Activated CD4-positive, alpha-beta T cell treated with anti-CD3 and anti-CD28 coated beads for 36 hours (primary cell): ENCODE measurements around the gene CHAC1. TPM values are rescaled to one million over a fixed set of nuclear protein-coding genes. Genes with fewer than 3 reads are reported as not detected.
A peak's percentile ranks its signal among the peaks of the same experiment; 100 is the strongest.

ENCODE experiments used
- ATAC-seq: fragments of 200-7000 bp; cut with Tn5 transposase; one replicate; pipeline ENCODE4 v1.10.0; 2021; ENCODE audit warnings: mild to moderate bottlenecking, moderate library complexity
- CTCF ChIA-PET: fragments of 350-600 bp; sonication (Branson Sonifier 250); formaldehyde crosslinking; loops from one replicate; lab custom pipeline; 2021; ENCODE audit warnings: antibody characterized with exemption; lab: Charles Lee
- POLR2A ChIA-PET: fragments of 350-600 bp; sonication (Branson Sonifier 250); formaldehyde crosslinking; loops from one replicate; lab custom pipeline; 2021; ENCODE audit warnings: antibody characterized with exemption, inconsistent platforms; lab: Charles Lee
- DNase-seq: peaks from one replicate; pipeline ENCODE4 v3.0.0-alpha.2; 2020
- H3K27ac Mint-ChIP-seq: one replicate; pipeline ENCODE4 v1.8.0; 2021; ENCODE audit warnings: mixed read lengths
- H3K27me3 Mint-ChIP-seq: one replicate; pipeline ENCODE4 v1.8.0; 2021; ENCODE audit warnings: mixed read lengths
- H3K36me3 Mint-ChIP-seq: one replicate; pipeline ENCODE4 v1.8.0; 2021; ENCODE audit warnings: low read depth, mixed read lengths
- H3K4me1 Mint-ChIP-seq: one replicate; pipeline ENCODE4 v1.8.0; 2021; ENCODE audit warnings: mixed read lengths
- H3K4me3 Mint-ChIP-seq: one replicate; pipeline ENCODE4 v1.8.0; 2021; ENCODE audit warnings: mild to moderate bottlenecking, moderate library complexity, mixed read lengths
- H3K9me3 Mint-ChIP-seq: one replicate; pipeline ENCODE4 v1.8.0; 2021; ENCODE audit warnings: low read depth, mixed read lengths
- intact Hi-C, 2 experiments: fragments of 100-400 bp; cut with DNase I in 1 of 2; cut with micrococcal nuclease in 1 of 2; formaldehyde crosslinking; loops; one replicate each; pipeline versions ENCODE4 v1.14.2 to v1.15.1; 2022 to 2024; cut with DNase I, micrococcal nuclease
- total RNA-seq, 2 experiments: library from RNA; stranded (reverse); gene quantifications; one replicate each; pipeline ENCODE4 v1.2.3, GENCODE V29; 2021

Gene CHAC1
- total RNA-seq, 2 experiments from 2014 or later = 31.1 to 32.2 TPM

DNA sequence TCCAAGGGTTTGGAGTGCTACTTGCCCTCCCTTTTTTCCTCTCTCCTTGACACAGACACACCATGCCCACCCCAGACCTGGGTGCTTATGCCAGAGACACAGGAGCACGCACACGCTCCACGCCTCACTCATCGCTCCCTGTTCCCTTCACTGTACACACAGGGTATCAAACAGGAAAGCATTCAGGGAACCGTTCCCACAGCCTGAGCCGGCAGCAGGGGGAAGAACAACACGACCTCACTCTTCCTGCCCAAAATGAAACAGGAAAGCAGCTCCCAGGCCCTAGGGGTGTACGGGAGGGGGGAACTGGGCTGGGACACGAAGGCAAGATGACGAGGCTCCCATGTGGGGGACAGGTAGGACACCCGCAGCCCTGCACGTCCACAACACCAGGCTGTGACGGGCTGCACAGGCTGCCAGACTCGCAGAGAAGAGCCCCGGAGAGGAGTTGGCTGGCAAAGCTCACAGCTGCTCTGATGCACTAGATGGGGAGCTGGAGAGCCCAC lies 12.9 kb upstream of the CHAC1 start:
- ATAC-seq (no peak), DNase-seq (peak; percentile 43)
- no peaks in the 10 kb centered on the region for H3K36me3 Mint-ChIP-seq
- H3K4me1 Mint-ChIP-seq = peaks cover 32% of the 10 kb centered on the region
- ChIA-PET POLR2A (interaction anchor here (1.4 to 3.6 kb wide), 2 partner anchors 10 to 12 kb away, joined by 3 to 19 read pairs; partner anchors contain the start of gene CHAC1), CTCF (interaction anchor here (0.6 to 5.2 kb wide), 14 partner anchors 11 to 229 kb away, joined by 3 to 66 read pairs (median 3); partner anchors contain the start of genes CHAC1, DLL4 and VPS18)
- H3K27ac Mint-ChIP-seq = peak overlapping the region; percentile 35
- H3K4me3 Mint-ChIP-seq = peak overlapping the region; percentile 65
- intact Hi-C loops = no loop called here
- no peaks in the 10 kb centered on the region for H3K9me3 Mint-ChIP-seq
- no peaks in the 10 kb centered on the region for H3K27me3 Mint-ChIP-seq

DNA sequence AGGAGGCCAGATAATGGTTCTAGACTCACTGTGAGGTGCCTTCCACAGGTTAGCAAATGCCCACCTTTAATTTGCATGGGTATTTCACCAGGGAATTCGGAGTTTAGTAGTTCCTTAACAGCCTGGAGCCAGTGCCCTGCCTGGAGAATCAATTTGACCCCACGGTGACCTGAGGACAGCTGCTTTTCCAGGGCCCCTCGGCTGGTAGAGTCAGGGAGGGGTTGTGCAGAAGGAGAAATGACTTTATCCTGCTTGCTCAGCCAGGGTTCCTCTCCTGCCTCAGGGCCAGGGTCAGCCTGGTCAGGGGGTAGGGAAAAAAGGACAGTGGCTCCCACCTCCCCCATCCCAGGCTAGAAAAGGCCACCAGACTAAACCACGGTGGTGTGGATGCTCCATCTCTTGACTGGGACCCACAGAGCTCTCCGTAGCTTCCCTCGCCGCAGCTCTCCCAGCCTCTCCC lies 12.2 kb upstream of the CHAC1 start:
- peaks cover 36% of the 10 kb centered on the region for H3K4me1 Mint-ChIP-seq
- ATAC-seq = no peak
- no peaks in the 10 kb centered on the region for H3K36me3 Mint-ChIP-seq
- H3K27me3 Mint-ChIP-seq = no peaks in the 10 kb centered on the region
- peak overlapping the region; percentile 65 for H3K4me3 Mint-ChIP-seq
- DNase-seq = no peak
- intact Hi-C loops = loop anchor here in 1 of 2 experiments (1.0 kb wide), 1 partner anchor 47 kb away; the partner anchor contains the start of gene VPS18
- no peaks in the 10 kb centered on the region for H3K9me3 Mint-ChIP-seq
- peak overlapping the region; percentile 92 for H3K27ac Mint-ChIP-seq
- CTCF ChIA-PET = interaction anchor here (0.6 to 5.2 kb wide), 28 partner anchors 11 to 289 kb away, joined by 3 to 66 read pairs (median 4); partner anchors contain the start of genes CHAC1, DLL4 and VPS18
- POLR2A ChIA-PET = interaction anchor here (0.6 to 3.6 kb wide), 5 partner anchors 11 to 107 kb away, joined by 3 to 19 read pairs (median 4); partner anchors contain the start of gene CHAC1

DNA sequence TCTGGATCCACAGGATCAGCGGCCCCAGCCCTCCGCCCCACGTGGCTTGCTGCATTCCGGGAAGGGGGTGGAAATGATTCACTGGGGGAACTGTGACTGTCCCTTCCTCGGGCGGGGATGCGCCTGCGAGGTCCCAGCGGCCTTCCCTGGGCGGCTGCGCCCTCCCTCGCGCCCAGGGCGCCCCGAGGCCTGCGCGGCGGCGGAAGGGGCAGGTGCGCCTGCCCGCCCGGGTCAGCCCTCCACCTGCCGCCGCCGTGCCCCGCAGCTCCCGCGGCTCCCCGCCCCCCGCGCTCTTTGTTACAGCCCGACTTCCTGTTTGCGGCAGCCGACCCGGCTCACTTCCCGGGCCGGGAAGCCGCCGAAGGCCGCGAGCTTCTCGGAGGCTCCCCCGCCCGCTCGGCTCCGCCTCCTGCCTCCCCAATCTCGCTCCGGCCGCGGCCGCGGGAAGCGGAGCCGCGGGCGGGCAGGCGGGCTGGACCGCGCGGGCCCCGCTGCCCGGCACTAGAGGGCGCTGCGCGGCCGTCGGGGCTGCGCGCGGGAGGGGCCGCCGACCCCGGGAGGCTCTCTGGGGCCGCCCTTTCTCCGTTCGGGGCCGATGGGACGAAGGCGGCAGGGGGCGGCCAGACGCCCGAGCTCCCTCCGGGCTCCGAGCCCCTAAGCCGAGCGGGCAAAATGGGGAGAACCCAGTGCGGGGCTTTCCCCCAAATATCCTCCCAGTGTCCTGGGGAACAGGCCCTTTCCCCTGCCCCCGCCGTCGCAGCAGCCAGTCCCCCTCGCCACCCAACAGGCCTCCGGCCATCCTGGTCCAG lies 11.5 kb upstream of the CHAC1 start:
- ChIA-PET POLR2A (interaction anchor here (0.6 to 3.6 kb wide), 6 partner anchors 11 to 35 kb away, joined by 3 to 19 read pairs (median 5); partner anchors contain the start of gene CHAC1), CTCF (interaction anchor here (0.6 to 5.2 kb wide), 40 partner anchors 11 to 537 kb away, joined by 3 to 66 read pairs (median 4); partner anchors contain the start of genes CHAC1, CHP1, DLL4 and VPS18)
- peak; percentile 81 for DNase-seq
- Mint-ChIP-seq H3K9me3 (no peaks in the 10 kb centered on the region), H3K4me3 (peak overlapping the region; percentile 80), H3K27ac (peak overlapping the region; percentile 92), H3K27me3 (no peaks in the 10 kb centered on the region), H3K4me1 (peaks cover 39% of the 10 kb centered on the region), H3K36me3 (no peaks in the 10 kb centered on the region)
- intact Hi-C loops = loop anchor here (1.0 kb wide), 3 partner anchors 12 to 47 kb away; partner anchors contain the start of genes CHAC1 (in 2 of the 2) and VPS18 (in 1 of the 2)
- ATAC-seq = peak; percentile 82

DNA sequence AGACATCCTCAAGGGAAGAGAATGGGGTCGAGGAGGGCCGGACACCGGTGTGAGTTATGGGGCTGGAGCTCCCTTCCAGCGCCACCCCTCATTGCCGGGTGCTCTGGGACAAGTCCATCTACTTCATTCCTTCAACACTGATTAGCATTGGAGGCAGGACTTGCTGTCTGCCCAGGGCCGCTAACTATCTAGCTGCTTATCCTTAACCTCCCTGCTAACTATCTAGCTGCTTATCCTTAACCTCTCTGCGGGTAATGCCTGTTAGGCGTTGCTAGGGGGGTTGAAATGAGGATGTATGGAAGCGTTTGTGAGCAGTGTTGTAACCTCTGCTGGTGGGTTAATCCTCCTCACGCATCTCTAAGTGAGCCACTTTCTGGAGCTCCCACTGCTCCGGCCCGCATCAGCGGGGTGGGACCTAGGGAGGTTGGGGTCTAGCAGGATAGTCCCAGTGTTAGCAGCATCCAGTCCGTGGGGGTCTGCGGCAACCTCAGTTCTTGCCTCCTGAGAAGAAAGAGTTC lies 10.9 kb upstream of the CHAC1 start:
- intact Hi-C loops = loop anchor here (1.0 kb wide), 2 partner anchors 11 to 36 kb away; partner anchors contain the start of gene CHAC1 (in 2 of the 2)
- CTCF ChIA-PET = interaction anchor here (0.6 to 5.2 kb wide), 27 partner anchors 10 to 538 kb away, joined by 3 to 66 read pairs (median 4); partner anchors contain the start of genes CHAC1, CHP1, DLL4 and VPS18
- peak overlapping the region; percentile 80 for H3K4me3 Mint-ChIP-seq
- peak overlapping the region; percentile 85 for H3K27ac Mint-ChIP-seq
- H3K36me3 Mint-ChIP-seq = no peaks in the 10 kb centered on the region
- DNase-seq = no peak
- POLR2A ChIA-PET = interaction anchor here (0.8 to 3.6 kb wide), 5 partner anchors 10 to 35 kb away, joined by 3 to 19 read pairs (median 6); partner anchors contain the start of gene CHAC1
- peak; percentile 16 for ATAC-seq
- no peaks in the 10 kb centered on the region for H3K9me3 Mint-ChIP-seq
- H3K4me1 Mint-ChIP-seq = peaks cover 39% of the 10 kb centered on the region
- no peaks in the 10 kb centered on the region for H3K27me3 Mint-ChIP-seq

DNA sequence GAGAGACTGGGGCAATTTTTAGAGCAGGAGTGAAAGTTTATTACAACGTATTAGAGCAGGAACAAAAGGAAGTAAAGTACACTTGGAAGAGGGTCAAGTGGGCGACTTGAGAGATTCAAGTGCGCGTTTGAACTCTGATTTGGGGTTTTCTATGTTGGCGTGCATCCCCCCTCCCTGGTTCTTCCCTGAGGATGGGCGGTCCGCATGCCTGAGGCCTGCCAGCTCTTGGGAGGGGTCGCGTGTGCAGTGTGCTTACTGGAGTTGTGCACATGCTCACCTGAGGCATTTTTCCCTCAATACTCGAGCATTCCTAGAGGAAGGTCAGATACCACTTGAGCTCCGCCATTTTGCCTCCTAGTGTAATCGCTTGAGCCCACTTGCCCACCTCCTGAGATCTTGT lies 10.4 kb upstream of the CHAC1 start:
- Mint-ChIP-seq H3K36me3 (no peaks in the 10 kb centered on the region), H3K9me3 (no peaks in the 10 kb centered on the region), H3K4me1 (peaks cover 39% of the 10 kb centered on the region), H3K4me3 (peak overlapping the region; percentile 80), H3K27ac (peak overlapping the region; percentile 85), H3K27me3 (no peaks in the 10 kb centered on the region)
- ChIA-PET POLR2A (interaction anchor here (1.3 to 3.6 kb wide), 3 partner anchors 10 to 36 kb away, joined by 3 to 19 read pairs (median 6); partner anchors contain the start of gene CHAC1), CTCF (interaction anchor here (0.6 to 5.2 kb wide), 23 partner anchors 10 to 538 kb away, joined by 3 to 66 read pairs (median 4); partner anchors contain the start of genes CHAC1, DLL4 and VPS18)
- DNase-seq (no peak), ATAC-seq (no peak)
- intact Hi-C loops = loop anchor here (1.0 kb wide), 2 partner anchors 10 to 37 kb away; partner anchors contain the start of gene CHAC1 (in 2 of the 2)

DNA sequence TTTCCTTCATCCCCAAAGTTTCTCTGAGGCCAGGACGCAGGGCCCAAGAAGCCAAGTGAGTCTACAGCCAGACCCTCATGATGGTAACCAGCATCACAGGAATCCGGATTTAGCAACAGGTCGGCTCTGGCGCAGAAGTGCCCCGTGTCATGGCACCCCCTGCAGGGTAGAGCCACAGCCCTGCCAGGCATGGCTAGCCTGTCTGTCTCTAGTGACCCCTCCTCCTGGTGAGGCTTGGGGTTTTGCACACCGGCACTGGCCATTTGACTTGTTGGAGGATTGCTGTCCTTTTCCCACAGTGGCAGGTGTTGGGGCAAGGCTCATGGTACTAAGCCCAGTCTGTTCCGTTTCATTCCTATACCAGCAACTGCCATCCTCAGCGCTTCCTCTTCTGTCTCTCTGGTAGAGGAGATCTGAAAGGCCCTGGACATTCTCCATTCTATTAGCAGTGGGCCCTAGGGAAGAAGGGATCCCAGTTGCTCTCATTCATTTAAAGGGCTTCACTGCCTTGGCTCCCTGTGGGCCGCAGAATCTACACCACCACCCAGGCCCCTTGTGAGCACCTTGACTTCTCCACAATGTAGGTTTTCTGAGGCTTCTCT lies 9.4 kb upstream of the CHAC1 start:
- Mint-ChIP-seq H3K9me3 (no peaks in the 10 kb centered on the region), H3K27me3 (no peaks in the 10 kb centered on the region), H3K27ac (no peak overlapping the region), H3K36me3 (no peaks in the 10 kb centered on the region), H3K4me3 (no peak overlapping the region), H3K4me1 (peaks cover 39% of the 10 kb centered on the region)
- DNase-seq (no peak), ATAC-seq (no peak)
- ChIA-PET CTCF (interaction anchor here (1.0 to 5.2 kb wide), 4 partner anchors 9 to 52 kb away, joined by 3 to 66 read pairs (median 36); partner anchors contain the start of genes CHAC1 and DLL4), POLR2A (interaction anchor here (1.3 kb wide), 1 partner anchor 13 kb away, joined by 3 read pairs; no protein-coding TSS in a partner anchor)
- intact Hi-C loops = no loop called here

DNA sequence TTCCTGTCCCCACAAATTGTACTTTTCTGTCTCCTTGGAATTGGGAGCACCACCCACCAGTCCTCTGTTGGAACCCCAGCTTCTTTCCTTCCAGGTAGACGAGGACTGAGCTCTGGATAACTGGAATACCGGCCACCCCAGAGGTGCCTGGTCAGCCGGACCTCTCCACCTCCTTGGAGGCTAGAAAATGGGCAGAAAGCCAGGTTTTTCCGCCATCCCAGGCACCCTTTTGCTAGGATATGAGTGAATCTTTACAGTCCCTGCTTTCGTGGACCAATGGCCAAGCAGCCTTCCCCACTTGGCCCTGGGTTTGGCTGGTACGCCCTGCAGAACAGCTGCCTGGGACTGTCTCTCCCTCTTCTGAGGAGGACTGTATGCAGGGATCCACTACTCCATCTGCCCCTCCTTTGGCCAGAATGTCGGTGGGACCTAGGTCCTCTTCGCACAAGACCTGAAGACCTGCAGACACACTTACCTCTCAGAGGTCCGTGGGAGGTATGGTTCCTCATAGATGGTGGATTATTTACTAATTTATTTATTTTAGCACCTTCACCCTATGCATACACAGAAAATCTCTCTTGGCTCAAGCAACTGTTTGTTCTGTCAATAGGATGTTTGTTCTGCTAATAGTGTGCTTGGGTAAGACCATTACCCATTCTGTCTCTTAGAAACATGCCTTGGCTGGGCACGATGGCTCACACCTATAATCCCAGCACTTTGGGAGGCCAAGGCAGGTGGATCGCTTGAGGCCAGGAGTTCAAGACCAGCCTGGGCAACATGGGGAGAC lies 8.6 kb upstream of the CHAC1 start:
- Mint-ChIP-seq H3K4me3 (no peak overlapping the region), H3K4me1 (peaks cover 39% of the 10 kb centered on the region), H3K27ac (no peak overlapping the region), H3K9me3 (no peaks in the 10 kb centered on the region), H3K27me3 (peaks cover under 1% of the 10 kb centered on the region), H3K36me3 (no peaks in the 10 kb centered on the region)
- ATAC-seq (no peak), DNase-seq (no peak)
- POLR2A ChIA-PET = no interaction called here
- intact Hi-C loops = no loop called here
- CTCF ChIA-PET = no interaction called here

DNA sequence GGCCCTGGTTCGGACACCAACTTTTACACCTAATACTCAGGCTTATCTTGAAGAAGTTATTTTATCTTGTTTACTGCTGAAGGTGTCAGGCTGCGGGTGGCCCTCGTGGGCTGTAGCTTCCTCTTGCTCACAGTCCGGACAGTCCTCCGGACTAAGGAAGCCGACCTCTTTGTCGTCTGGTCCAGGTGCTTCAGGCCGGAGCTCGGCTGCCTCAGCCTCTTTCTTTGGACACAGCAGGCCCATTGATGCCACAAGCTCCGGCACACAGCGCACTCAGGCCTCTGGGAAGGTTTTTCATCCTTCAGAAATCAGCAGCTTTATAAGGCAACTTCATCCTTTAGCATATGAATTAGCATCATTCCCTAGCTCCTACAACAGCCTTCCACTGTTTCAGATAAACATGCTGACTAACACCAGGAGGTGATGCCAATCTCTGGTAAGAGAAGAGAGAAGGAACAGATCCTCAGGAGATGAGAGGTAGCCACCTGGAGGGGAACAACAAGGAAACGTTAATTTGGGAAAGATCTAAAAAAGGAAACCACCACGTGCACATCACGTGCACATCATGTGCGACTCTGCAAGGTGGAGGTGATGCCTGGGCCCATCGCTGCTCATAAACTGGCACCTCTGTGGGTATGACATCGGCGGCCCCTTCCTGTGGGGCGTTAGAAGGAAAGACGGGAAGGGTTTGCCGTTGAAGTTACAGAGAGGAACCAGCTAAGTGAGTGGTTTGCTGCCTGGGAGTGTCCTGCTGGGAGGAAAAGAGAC lies 4.4 kb upstream of the CHAC1 start:
- peaks cover 5% of the 10 kb centered on the region for H3K36me3 Mint-ChIP-seq
- H3K27ac Mint-ChIP-seq = no peak overlapping the region
- no peak overlapping the region for H3K4me3 Mint-ChIP-seq
- ChIA-PET CTCF (interaction anchor here (1.1 to 2.2 kb wide), 4 partner anchors 18 to 91 kb away, joined by 3 to 8 read pairs (median 4); no protein-coding TSS in a partner anchor), POLR2A (interaction anchor here (0.6 kb wide), 1 partner anchor 174 kb away, joined by 4 read pairs; no protein-coding TSS in a partner anchor)
- H3K27me3 Mint-ChIP-seq = peaks cover 2% of the 10 kb centered on the region
- ATAC-seq = no peak
- no peak for DNase-seq
- H3K4me1 Mint-ChIP-seq = peaks cover 18% of the 10 kb centered on the region
- H3K9me3 Mint-ChIP-seq = no peaks in the 10 kb centered on the region
- intact Hi-C loops = no loop called here

DNA sequence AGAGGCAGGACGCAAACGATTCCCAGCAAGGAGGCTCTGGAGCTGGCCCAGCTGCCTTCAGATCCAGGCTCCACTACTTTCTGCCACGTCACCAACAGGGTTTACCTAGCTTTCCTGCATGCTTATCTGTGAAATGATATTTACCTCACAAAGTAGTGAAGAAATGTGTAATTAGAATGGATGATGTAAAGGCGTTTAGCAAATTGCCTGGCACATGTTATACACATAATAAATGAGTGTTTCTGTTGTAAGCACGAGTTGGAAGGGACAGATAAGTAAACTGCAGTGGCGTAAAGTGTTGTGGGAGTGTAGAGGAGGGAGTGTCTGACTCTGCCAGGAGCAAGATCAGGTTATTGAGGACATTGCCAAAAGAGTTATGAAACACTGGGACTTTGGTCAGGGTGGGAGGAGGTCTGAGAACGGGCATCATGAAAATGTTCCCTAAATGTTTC lies 3.5 kb upstream of the CHAC1 start:
- ATAC-seq = no peak
- peaks cover 22% of the 10 kb centered on the region for H3K4me1 Mint-ChIP-seq
- H3K9me3 Mint-ChIP-seq = no peaks in the 10 kb centered on the region
- DNase-seq = no peak
- CTCF ChIA-PET = interaction anchor here (1.1 to 5.7 kb wide), 3 partner anchors 9 to 92 kb away, joined by 3 to 65 read pairs (median 4); no protein-coding TSS in a partner anchor
- POLR2A ChIA-PET = interaction anchor here (0.6 kb wide), 1 partner anchor 174 kb away, joined by 4 read pairs; no protein-coding TSS in a partner anchor
- peaks cover 14% of the 10 kb centered on the region for H3K36me3 Mint-ChIP-seq
- no peak overlapping the region for H3K27ac Mint-ChIP-seq
- no peak overlapping the region for H3K4me3 Mint-ChIP-seq
- intact Hi-C loops = loop anchor here (5.0 kb wide), 4 partner anchors 192 to 1323 kb away; partner anchors contain the start of genes CHP1 (in 1 of the 2), EXD1 (in 1 of the 2), GANC (in 1 of the 2) and NUSAP1 (in 1 of the 2)
- H3K27me3 Mint-ChIP-seq = peaks cover 2% of the 10 kb centered on the region
